ENCODE measurements around the gene CPM. TPM values are rescaled to one million over a fixed set of nuclear protein-coding genes. Genes with fewer than 3 reads are reported as not detected.
"Not testable (repeated sequence)": the region's sequence is repeated elsewhere in the genome, so short reads cannot be mapped to it uniquely, and the experiment has no call there.

CPM gene
- total RNA-seq, 1 experiment from 2014 or later: 0.89 TPM

- Mint-ChIP-seq H3K27me3 (ENCODE audit: insufficient read depth, unreplicated experiment) (no peaks in the 10 kb centered on the region), H3K27ac (ENCODE audit: low read depth, unreplicated experiment) (no peak overlapping the region), H3K4me1 (ENCODE audit: insufficient read depth, unreplicated experiment) (no peaks in the 10 kb centered on the region), H3K4me3 (ENCODE audit: unreplicated experiment) (no peak overlapping the region), H3K9me3 (ENCODE audit: unreplicated experiment) (no peaks in the 10 kb centered on the region), H3K36me3 (ENCODE audit: insufficient read depth, unreplicated experiment) (peaks cover 100% of the 10 kb centered on the region)
- CTCF ChIA-PET: interaction anchor here (0.9 to 2.8 kb wide), 2 partner anchors 13 kb away, joined by 3 to 18 read pairs; no protein-coding TSS in a partner anchor
- no peak for DNase-seq (ENCODE audit: unreplicated experiment)
- intact Hi-C loops (cut with micrococcal nuclease): no loop called here
- TF ChIP-seq, protein P1, sequence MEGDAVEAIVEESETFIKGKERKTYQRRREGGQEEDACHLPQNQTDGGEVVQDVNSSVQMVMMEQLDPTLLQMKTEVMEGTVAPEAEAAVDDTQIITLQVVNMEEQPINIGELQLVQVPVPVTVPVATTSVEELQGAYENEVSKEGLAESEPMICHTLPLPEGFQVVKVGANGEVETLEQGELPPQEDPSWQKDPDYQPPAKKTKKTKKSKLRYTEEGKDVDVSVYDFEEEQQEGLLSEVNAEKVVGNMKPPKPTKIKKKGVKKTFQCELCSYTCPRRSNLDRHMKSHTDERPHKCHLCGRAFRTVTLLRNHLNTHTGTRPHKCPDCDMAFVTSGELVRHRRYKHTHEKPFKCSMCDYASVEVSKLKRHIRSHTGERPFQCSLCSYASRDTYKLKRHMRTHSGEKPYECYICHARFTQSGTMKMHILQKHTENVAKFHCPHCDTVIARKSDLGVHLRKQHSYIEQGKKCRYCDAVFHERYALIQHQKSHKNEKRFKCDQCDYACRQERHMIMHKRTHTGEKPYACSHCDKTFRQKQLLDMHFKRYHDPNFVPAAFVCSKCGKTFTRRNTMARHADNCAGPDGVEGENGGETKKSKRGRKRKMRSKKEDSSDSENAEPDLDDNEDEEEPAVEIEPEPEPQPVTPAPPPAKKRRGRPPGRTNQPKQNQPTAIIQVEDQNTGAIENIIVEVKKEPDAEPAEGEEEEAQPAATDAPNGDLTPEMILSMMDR (IDR thresholded peaks at IDR 0.05; ENCODE audit: unreplicated experiment): no peak
- POLR2A ChIA-PET: interaction anchor here (0.6 to 2.1 kb wide), 9 partner anchors 8 to 97 kb away, joined by 3 to 7 read pairs (median 4); partner anchors contain the start of genes MDM2 and SLC35E3
- no TSS peak for BruUV-seq (replicated peaks)
Observed at GRCh38 chr12:68842784-68843567, 90.0 kb downstream of the CPM start.

DNA sequence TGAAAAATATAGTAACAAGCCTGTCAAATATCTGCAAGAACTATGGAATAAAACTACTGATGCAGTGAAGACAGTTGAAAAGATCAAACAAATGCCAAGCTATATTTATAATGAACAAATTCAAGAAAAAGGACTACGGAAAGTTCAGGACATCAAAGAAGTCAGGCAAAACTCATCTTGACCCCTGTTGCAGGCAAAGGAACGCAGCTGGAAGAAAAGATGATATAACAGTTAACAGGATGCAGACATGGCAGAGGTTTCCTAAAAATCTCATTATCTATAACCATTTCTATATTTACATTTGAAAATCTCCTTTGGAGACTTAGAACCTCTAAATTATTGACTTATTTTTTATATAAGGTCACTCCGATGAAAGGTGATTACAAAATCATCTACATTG is 90.8 kb downstream of the CPM start:
- no peak for DNase-seq (ENCODE audit: unreplicated experiment)
- ChIA-PET POLR2A (interaction anchor here (0.7 to 1.4 kb wide), 6 partner anchors 12 to 96 kb away, joined by 3 to 5 read pairs (median 4); partner anchors contain the start of gene SLC35E3), CTCF (interaction anchor here (0.6 to 0.9 kb wide), 2 partner anchors 12 to 232 kb away, joined by 3 read pairs; no protein-coding TSS in a partner anchor)
- no peaks in the 10 kb centered on the region for H3K9me3 Mint-ChIP-seq (ENCODE audit: unreplicated experiment)
- TF ChIP-seq, protein P1 (IDR thresholded peaks at IDR 0.05; ENCODE audit: unreplicated experiment): no peak
- H3K36me3 Mint-ChIP-seq (ENCODE audit: insufficient read depth, unreplicated experiment): peaks cover 100% of the 10 kb centered on the region
- BruUV-seq (replicated peaks): TSS peak; percentile 4
- no peaks in the 10 kb centered on the region for H3K27me3 Mint-ChIP-seq (ENCODE audit: insufficient read depth, unreplicated experiment)
- no peaks in the 10 kb centered on the region for H3K4me1 Mint-ChIP-seq (ENCODE audit: insufficient read depth, unreplicated experiment)
- H3K27ac Mint-ChIP-seq (ENCODE audit: low read depth, unreplicated experiment): no peak overlapping the region
- no peak overlapping the region for H3K4me3 Mint-ChIP-seq (ENCODE audit: unreplicated experiment)
- intact Hi-C loops (cut with micrococcal nuclease): no loop called here

DNA sequence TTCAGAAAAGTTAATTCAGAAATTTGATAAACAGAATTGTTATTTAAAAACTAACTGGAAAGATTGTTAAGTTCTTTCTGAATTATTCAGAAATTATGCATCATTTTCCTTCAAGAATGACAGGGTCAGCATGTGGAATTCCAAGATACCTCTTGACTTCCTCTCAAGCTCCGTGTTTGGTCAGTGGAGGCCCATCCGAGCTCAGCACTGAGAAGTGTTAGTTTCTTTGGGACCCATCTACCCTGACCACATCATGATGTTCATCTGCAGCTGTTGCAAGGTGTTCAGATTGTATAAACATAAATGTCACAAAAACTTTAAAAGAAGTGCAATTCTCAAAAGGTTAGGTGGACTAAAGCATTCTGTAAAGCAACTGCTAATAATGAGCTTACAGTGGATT is 91.3 kb downstream of the CPM start:
- no peaks in the 10 kb centered on the region for H3K4me1 Mint-ChIP-seq (ENCODE audit: insufficient read depth, unreplicated experiment)
- ChIA-PET POLR2A (interaction anchor here (0.7 to 1.4 kb wide), 6 partner anchors 11 to 95 kb away, joined by 3 to 5 read pairs (median 4); partner anchors contain the start of gene SLC35E3), CTCF (interaction anchor here (0.6 kb wide), 1 partner anchor 232 kb away, joined by 3 read pairs; no protein-coding TSS in a partner anchor)
- TF ChIP-seq, protein P1 (IDR thresholded peaks at IDR 0.05; ENCODE audit: unreplicated experiment): no peak
- peaks cover 100% of the 10 kb centered on the region for H3K36me3 Mint-ChIP-seq (ENCODE audit: insufficient read depth, unreplicated experiment)
- intact Hi-C loops (cut with micrococcal nuclease): no loop called here
- no peaks in the 10 kb centered on the region for H3K27me3 Mint-ChIP-seq (ENCODE audit: insufficient read depth, unreplicated experiment)
- no peak for DNase-seq (ENCODE audit: unreplicated experiment)
- BruUV-seq (replicated peaks): no TSS peak
- no peaks in the 10 kb centered on the region for H3K9me3 Mint-ChIP-seq (ENCODE audit: unreplicated experiment)
- no peak overlapping the region for H3K4me3 Mint-ChIP-seq (ENCODE audit: unreplicated experiment)
- no peak overlapping the region for H3K27ac Mint-ChIP-seq (ENCODE audit: low read depth, unreplicated experiment)

DNA sequence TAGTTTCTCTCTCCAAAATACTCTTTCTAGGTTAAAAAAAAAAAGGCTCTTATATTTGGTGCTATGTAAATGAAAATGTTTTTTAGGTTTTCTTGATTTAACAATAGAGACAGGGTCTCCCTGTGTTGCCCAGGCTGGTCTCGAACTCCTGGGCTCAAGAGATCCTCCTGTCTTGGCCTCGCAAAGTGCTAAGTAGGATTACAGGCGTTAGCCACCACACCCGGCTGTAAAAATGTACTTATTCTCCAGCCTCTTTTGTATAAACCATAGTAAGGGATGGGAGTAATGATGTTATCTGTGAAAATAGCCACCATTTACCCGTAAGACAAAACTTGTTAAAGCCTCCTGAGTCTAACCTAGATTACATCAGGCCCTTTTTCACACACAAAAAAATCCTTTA is 91.8 kb downstream of the CPM start:
- H3K27ac Mint-ChIP-seq (ENCODE audit: low read depth, unreplicated experiment); CTCF ChIA-PET: not testable (repeated sequence)
- H3K36me3 Mint-ChIP-seq (ENCODE audit: insufficient read depth, unreplicated experiment): peaks cover 100% of the 10 kb centered on the region

More for the DNA sequence above, 91.8 kb downstream of the CPM start:
- H3K4me3 Mint-ChIP-seq (ENCODE audit: unreplicated experiment); DNase-seq (ENCODE audit: unreplicated experiment); intact Hi-C loops (cut with micrococcal nuclease); BruUV-seq (replicated peaks); H3K9me3 Mint-ChIP-seq (ENCODE audit: unreplicated experiment); H3K4me1 Mint-ChIP-seq (ENCODE audit: insufficient read depth, unreplicated experiment); H3K27me3 Mint-ChIP-seq (ENCODE audit: insufficient read depth, unreplicated experiment): not testable (repeated sequence)
- POLR2A ChIA-PET: interaction anchor here (0.7 to 2.5 kb wide), 6 partner anchors 11 to 95 kb away, joined by 3 to 15 read pairs (median 4); partner anchors contain the start of gene SLC35E3
